HG03060 (cell line): ENCODE data around the gene PLXND1.

ENCODE experiments used
- ATAC-seq: cut with Tn5 transposase; IDR thresholded peaks from one replicate; pipeline ENCODE4 v1.9.1; 2021; ENCODE audit warnings: low read depth, moderate number of reproducible peaks; ENCODE audit not compliant: unreplicated experiment

PLXND1 gene

GRCh38 chr3:129627350-129628168 lies 21.1 kb upstream of the PLXND1 start:
- ATAC-seq: no peak

GRCh38 chr3:129626744-129627349 lies 20.4 kb upstream of the PLXND1 start:
- peak; percentile 44 for ATAC-seq

GRCh38 chr3:129625072-129625874 lies 18.8 kb upstream of the PLXND1 start:
- no peak for ATAC-seq

GRCh38 chr3:129624347-129625071 lies 18.0 kb upstream of the PLXND1 start:
- ATAC-seq: no peak

GRCh38 chr3:129623447-129624118 lies 17.1 kb upstream of the PLXND1 start:
- ATAC-seq: no peak

- no peak for ATAC-seq
Measured at GRCh38 chr3:129622933-129623332, 16.5 kb upstream of the PLXND1 start.

GRCh38 chr3:129622226-129622874 lies 15.9 kb upstream of the PLXND1 start:
- no peak for ATAC-seq

- no peak for ATAC-seq
Measured at GRCh38 chr3:129621626-129622225, 15.2 kb upstream of the PLXND1 start.

- no peak for ATAC-seq
Measured at GRCh38 chr3:129620828-129621559, 14.5 kb upstream of the PLXND1 start.

GRCh38 chr3:129619726-129620162 lies 13.3 kb upstream of the PLXND1 start:
- no peak for ATAC-seq

- ATAC-seq: no peak
Measured at GRCh38 chr3:129618901-129619671, 12.6 kb upstream of the PLXND1 start.

GRCh38 chr3:129618186-129618820 lies 11.8 kb upstream of the PLXND1 start:
- no peak for ATAC-seq

GRCh38 chr3:129617381-129618185 lies 11.1 kb upstream of the PLXND1 start:
- no peak for ATAC-seq

GRCh38 chr3:129616713-129617112 lies 10.2 kb upstream of the PLXND1 start:
- ATAC-seq: no peak

- ATAC-seq: no peak
Measured at GRCh38 chr3:129616291-129616690, 9.8 kb upstream of the PLXND1 start.

- no peak for ATAC-seq
Measured at GRCh38 chr3:129615751-129616281, 9.3 kb upstream of the PLXND1 start.
